ENCODE measurements around the gene TBC1D9B.

- TF ChIP-seq CTCF (IDR thresholded peaks at IDR 0.05; ENCODE audit: low read depth, low read length, poor library complexity, severe bottlenecking) (no peak), EZH2phosphoT487 (IDR thresholded peaks at IDR 0.05; ENCODE audit: borderline replicate concordance, low read length) (no peak)
These were observed 87.6 kb downstream of the TBC1D9B start for GRCh38 chr5:179820127-179820482.

Data from DOHH2 (cell line).